ENCODE measurements around the gene FHAD1.

The FHAD1 gene

GRCh38 chr1:15336866-15337265 is 89.8 kb downstream of the FHAD1 start:
- Histone ChIP-seq H3K4me3 (ENCODE audit: low read depth in 1 of 2, low read length in 2 of 2) (no peak overlapping the region), H3K27me3 (ENCODE audit: control insufficient read depth in 1 of 2, insufficient read depth in 2 of 2, low read length in 2 of 2) (no peaks in the 10 kb centered on the region), H3K27ac (ENCODE audit: low read depth, low read length) (no peak overlapping the region), H3K9me3 (ENCODE audit: low read length) (no peaks in the 10 kb centered on the region), H3K9ac (ENCODE audit: low read length) (no peak overlapping the region), H3K36me3 (ENCODE audit: insufficient read depth, low read length) (no peaks in the 10 kb centered on the region), H3K4me1 (ENCODE audit: insufficient read depth, low read length) (peaks cover 20% of the 10 kb centered on the region)

DNA sequence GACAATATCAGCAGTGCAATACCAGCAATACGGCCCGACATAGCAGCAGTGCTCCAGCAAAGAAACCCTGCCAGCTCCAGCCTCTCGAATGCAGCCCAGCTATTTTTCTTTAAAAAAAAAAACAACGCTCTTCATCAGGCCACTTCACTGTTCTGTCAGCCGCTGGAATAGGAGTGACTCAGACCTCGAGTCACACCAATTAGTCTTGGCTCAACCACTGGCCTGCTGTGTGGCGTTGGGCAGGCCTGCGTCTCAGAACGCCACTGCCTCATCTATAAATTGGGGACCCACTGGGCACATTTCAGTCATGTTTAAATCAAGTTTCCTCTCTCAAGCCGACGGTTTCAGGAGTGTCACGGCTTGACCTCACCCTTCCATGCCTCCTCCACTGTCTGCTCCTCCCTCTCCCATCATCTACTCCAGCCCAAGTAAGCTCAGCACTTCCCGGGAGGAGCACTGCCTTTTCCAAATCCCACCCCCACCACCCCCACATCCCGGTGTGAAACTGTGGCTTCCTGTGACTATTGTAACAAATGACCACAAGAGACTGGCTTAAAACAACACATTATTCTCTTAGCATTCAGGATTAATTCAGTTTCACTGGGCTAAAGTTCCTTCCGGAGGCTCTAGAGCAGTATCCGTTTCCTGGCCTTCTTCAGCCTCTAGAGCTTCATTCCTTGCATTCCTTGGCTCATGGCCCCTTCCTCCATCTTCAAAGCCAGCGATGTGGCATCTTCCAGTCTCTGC is 90.8 kb downstream of the FHAD1 start:
- H3K4me1 ChIP-seq (ENCODE audit: insufficient read depth, low read length) = peaks cover 22% of the 10 kb centered on the region
- H3K27me3 ChIP-seq (ENCODE audit: control insufficient read depth in 1 of 2, insufficient read depth in 2 of 2, low read length in 2 of 2) = no peaks in the 10 kb centered on the region
- no peak overlapping the region for H3K9ac ChIP-seq (ENCODE audit: low read length)
- no peaks in the 10 kb centered on the region for H3K36me3 ChIP-seq (ENCODE audit: insufficient read depth, low read length)
- H3K27ac ChIP-seq (ENCODE audit: low read depth, low read length) = peak overlapping the region; percentile 21
- H3K9me3 ChIP-seq (ENCODE audit: low read length) = no peaks in the 10 kb centered on the region
- H3K4me3 ChIP-seq (ENCODE audit: low read depth in 1 of 2, low read length in 2 of 2) = no peak overlapping the region

GRCh38 chr1:15339570-15339969 is 92.5 kb downstream of the FHAD1 start:
- no peak overlapping the region for H3K9ac ChIP-seq (ENCODE audit: low read length)
- H3K36me3 ChIP-seq (ENCODE audit: insufficient read depth, low read length) = no peaks in the 10 kb centered on the region
- peaks cover 39% of the 10 kb centered on the region for H3K4me1 ChIP-seq (ENCODE audit: insufficient read depth, low read length)
- no peak overlapping the region for H3K4me3 ChIP-seq (ENCODE audit: low read depth in 1 of 2, low read length in 2 of 2)
- no peak overlapping the region for H3K27ac ChIP-seq (ENCODE audit: low read depth, low read length)
- no peaks in the 10 kb centered on the region for H3K27me3 ChIP-seq (ENCODE audit: control insufficient read depth in 1 of 2, insufficient read depth in 2 of 2, low read length in 2 of 2)
- no peaks in the 10 kb centered on the region for H3K9me3 ChIP-seq (ENCODE audit: low read length)

- Histone ChIP-seq H3K36me3 (ENCODE audit: insufficient read depth, low read length) (no peaks in the 10 kb centered on the region), H3K27ac (ENCODE audit: low read depth, low read length) (peak overlapping the region; percentile 83), H3K9me3 (ENCODE audit: low read length) (no peaks in the 10 kb centered on the region), H3K4me1 (ENCODE audit: insufficient read depth, low read length) (peaks cover 49% of the 10 kb centered on the region), H3K27me3 (ENCODE audit: control insufficient read depth in 1 of 2, insufficient read depth in 2 of 2, low read length in 2 of 2) (no peaks in the 10 kb centered on the region), H3K9ac (ENCODE audit: low read length) (no peak overlapping the region), H3K4me3 (ENCODE audit: low read depth in 1 of 2, low read length in 2 of 2) (no peak overlapping the region)
These were observed 94.2 kb downstream of the FHAD1 start for GRCh38 chr1:15341228-15341627.

GRCh38 chr1:15341634-15342407 is 94.8 kb downstream of the FHAD1 start:
- H3K4me1 ChIP-seq (ENCODE audit: insufficient read depth, low read length) = peaks cover 45% of the 10 kb centered on the region
- H3K4me3 ChIP-seq (ENCODE audit: low read depth in 1 of 2, low read length in 2 of 2) = peak overlapping the region in 1 of 2 donors; percentile 12
- peak overlapping the region; percentile 83 for H3K27ac ChIP-seq (ENCODE audit: low read depth, low read length)
- no peaks in the 10 kb centered on the region for H3K9me3 ChIP-seq (ENCODE audit: low read length)
- H3K9ac ChIP-seq (ENCODE audit: low read length) = no peak overlapping the region
- H3K36me3 ChIP-seq (ENCODE audit: insufficient read depth, low read length) = no peaks in the 10 kb centered on the region
- H3K27me3 ChIP-seq (ENCODE audit: control insufficient read depth in 1 of 2, insufficient read depth in 2 of 2, low read length in 2 of 2) = no peaks in the 10 kb centered on the region

GRCh38 chr1:15342408-15342967 is 95.5 kb downstream of the FHAD1 start:
- Histone ChIP-seq H3K4me3 (ENCODE audit: low read depth in 1 of 2, low read length in 2 of 2) (peak overlapping the region in 1 of 2 donors; percentile 12), H3K27me3 (ENCODE audit: control insufficient read depth in 1 of 2, insufficient read depth in 2 of 2, low read length in 2 of 2) (no peaks in the 10 kb centered on the region), H3K36me3 (ENCODE audit: insufficient read depth, low read length) (no peaks in the 10 kb centered on the region), H3K9me3 (ENCODE audit: low read length) (no peaks in the 10 kb centered on the region), H3K9ac (ENCODE audit: low read length) (no peak overlapping the region), H3K4me1 (ENCODE audit: insufficient read depth, low read length) (peaks cover 39% of the 10 kb centered on the region), H3K27ac (ENCODE audit: low read depth, low read length) (peak overlapping the region; percentile 83)

DNA sequence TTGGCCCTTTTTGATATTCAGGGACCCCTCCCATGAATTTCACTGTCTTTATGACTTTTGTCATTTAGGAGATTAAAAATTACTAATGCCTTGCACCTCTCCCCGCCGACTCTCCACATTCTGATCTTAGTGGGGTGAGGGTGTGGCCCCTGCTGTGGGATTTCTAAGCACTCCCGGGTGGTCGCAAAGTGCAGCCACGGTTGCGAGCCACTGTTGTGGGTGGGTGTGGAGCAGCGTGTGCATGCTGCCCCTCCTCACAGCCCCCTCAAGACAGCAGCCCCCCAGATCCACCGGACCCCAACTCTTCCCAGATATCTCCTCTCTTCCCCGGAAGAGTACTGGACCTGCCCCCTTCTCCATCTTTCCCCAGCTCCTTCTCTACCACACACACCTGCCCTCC is 96.1 kb downstream of the FHAD1 start:
- H3K4me3 ChIP-seq (ENCODE audit: low read depth in 1 of 2, low read length in 2 of 2) = peak overlapping the region in 1 of 2 donors; percentile 47
- no peak overlapping the region for H3K9ac ChIP-seq (ENCODE audit: low read length)
- peaks cover 32% of the 10 kb centered on the region for H3K4me1 ChIP-seq (ENCODE audit: insufficient read depth, low read length)
- H3K27ac ChIP-seq (ENCODE audit: low read depth, low read length) = peak overlapping the region; percentile 83
- H3K36me3 ChIP-seq (ENCODE audit: insufficient read depth, low read length) = no peaks in the 10 kb centered on the region
- H3K27me3 ChIP-seq (ENCODE audit: control insufficient read depth in 1 of 2, insufficient read depth in 2 of 2, low read length in 2 of 2) = no peaks in the 10 kb centered on the region
- no peaks in the 10 kb centered on the region for H3K9me3 ChIP-seq (ENCODE audit: low read length)

DNA sequence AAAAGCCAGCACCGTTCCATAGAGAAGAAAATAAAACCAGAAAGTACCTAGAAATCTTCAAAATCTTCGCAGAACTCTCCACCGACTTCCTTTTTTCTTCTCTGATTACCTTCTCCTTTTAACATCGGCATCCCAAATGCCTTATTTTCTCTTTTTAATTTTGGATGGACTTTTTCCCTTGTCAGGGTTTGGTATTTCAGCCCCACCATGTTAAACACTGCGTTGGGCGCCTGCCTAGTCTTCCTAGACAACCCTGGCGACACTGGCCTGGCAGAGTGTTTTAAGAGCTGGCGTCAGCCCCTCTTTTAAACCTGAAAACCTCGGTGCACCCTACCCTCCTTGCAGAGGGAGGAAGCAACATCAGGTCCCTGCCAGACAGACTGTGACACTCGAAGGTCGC is 96.7 kb downstream of the FHAD1 start:
- H3K9me3 ChIP-seq (ENCODE audit: low read length) = no peaks in the 10 kb centered on the region
- H3K4me3 ChIP-seq (ENCODE audit: low read depth in 1 of 2, low read length in 2 of 2) = peak overlapping the region; percentile 16 to 47
- H3K36me3 ChIP-seq (ENCODE audit: insufficient read depth, low read length) = no peaks in the 10 kb centered on the region
- no peak overlapping the region for H3K9ac ChIP-seq (ENCODE audit: low read length)
- H3K27me3 ChIP-seq (ENCODE audit: control insufficient read depth in 1 of 2, insufficient read depth in 2 of 2, low read length in 2 of 2) = no peaks in the 10 kb centered on the region
- peaks cover 32% of the 10 kb centered on the region for H3K4me1 ChIP-seq (ENCODE audit: insufficient read depth, low read length)
- H3K27ac ChIP-seq (ENCODE audit: low read depth, low read length) = peak overlapping the region; percentile 83

DNA sequence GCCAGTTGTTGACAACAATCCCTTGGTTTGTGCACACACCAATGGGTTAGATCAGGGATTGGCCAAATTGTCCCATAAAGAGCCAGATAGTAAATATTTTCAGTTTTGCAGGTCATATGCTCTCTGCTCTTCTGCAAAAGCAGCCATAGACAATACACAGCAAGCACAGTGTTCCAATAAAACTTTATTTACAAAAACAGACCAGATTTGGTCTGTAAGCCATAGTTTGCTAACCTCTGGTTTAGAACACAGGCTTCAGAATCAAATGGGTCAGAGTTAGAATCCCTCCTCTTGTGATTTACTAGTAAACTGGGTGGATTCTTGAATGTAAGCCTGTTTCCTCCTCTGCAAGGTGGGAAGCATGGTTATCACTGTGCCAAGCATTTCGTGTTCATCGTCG is 97.4 kb downstream of the FHAD1 start:
- Histone ChIP-seq H3K9ac (ENCODE audit: low read length) (no peak overlapping the region), H3K9me3 (ENCODE audit: low read length) (no peaks in the 10 kb centered on the region), H3K4me3 (ENCODE audit: low read depth in 1 of 2, low read length in 2 of 2) (no peak overlapping the region), H3K27ac (ENCODE audit: low read depth, low read length) (peak overlapping the region; percentile 35), H3K4me1 (ENCODE audit: insufficient read depth, low read length) (peaks cover 32% of the 10 kb centered on the region), H3K27me3 (ENCODE audit: control insufficient read depth in 1 of 2, insufficient read depth in 2 of 2, low read length in 2 of 2) (no peaks in the 10 kb centered on the region), H3K36me3 (ENCODE audit: insufficient read depth, low read length) (no peaks in the 10 kb centered on the region)

GRCh38 chr1:15344800-15345704 is 98.0 kb downstream of the FHAD1 start:
- H3K36me3 ChIP-seq (ENCODE audit: insufficient read depth, low read length) = no peaks in the 10 kb centered on the region
- H3K9ac ChIP-seq (ENCODE audit: low read length) = no peak overlapping the region
- H3K27ac ChIP-seq (ENCODE audit: low read depth, low read length) = peak overlapping the region; percentile 35
- no peak overlapping the region for H3K4me3 ChIP-seq (ENCODE audit: low read depth in 1 of 2, low read length in 2 of 2)
- H3K9me3 ChIP-seq (ENCODE audit: low read length) = no peaks in the 10 kb centered on the region
- H3K27me3 ChIP-seq (ENCODE audit: control insufficient read depth in 1 of 2, insufficient read depth in 2 of 2, low read length in 2 of 2) = no peaks in the 10 kb centered on the region
- H3K4me1 ChIP-seq (ENCODE audit: insufficient read depth, low read length) = peaks cover 32% of the 10 kb centered on the region
